DND-41 (cell line): ENCODE results near the gene CEP70.
"Not testable (repeated sequence)": the region's sequence is repeated elsewhere in the genome, so short reads cannot be mapped to it uniquely, and the experiment has no call there.

Experiments
- CTCF ChIP-seq: IDR thresholded peaks from 2 replicates; pipeline ENCODE4 v1.5.1; 2012; ENCODE audit warnings: borderline replicate concordance, low read length, moderate library complexity, mild to moderate bottlenecking; ENCODE audit not compliant: poor library complexity, severe bottlenecking; ENCODE audit errors: extremely low read depth
- EZH2 ChIP-seq: IDR thresholded peaks from 3 replicates; pipeline ENCODE4 v1.6.1; 2012; ENCODE audit warnings: borderline replicate concordance, low read depth, mild to moderate bottlenecking, moderate library complexity, low read length, inconsistent platforms; ENCODE audit not compliant: severe bottlenecking

- TF ChIP-seq EZH2, CTCF: not testable (repeated sequence)
Observed at GRCh38 chr3:138569624-138570023, 24.4 kb downstream of the CEP70 start.
